ENCODE measurements around the gene TSPAN31. TPM values are rescaled to one million over a fixed set of nuclear protein-coding genes. Genes with fewer than 3 reads are reported as not detected.

The TSPAN31 gene
- total and polyA plus RNA-seq, 7 donors, result 12.0 to 85.8 (median 43.2) TPM

DNA sequence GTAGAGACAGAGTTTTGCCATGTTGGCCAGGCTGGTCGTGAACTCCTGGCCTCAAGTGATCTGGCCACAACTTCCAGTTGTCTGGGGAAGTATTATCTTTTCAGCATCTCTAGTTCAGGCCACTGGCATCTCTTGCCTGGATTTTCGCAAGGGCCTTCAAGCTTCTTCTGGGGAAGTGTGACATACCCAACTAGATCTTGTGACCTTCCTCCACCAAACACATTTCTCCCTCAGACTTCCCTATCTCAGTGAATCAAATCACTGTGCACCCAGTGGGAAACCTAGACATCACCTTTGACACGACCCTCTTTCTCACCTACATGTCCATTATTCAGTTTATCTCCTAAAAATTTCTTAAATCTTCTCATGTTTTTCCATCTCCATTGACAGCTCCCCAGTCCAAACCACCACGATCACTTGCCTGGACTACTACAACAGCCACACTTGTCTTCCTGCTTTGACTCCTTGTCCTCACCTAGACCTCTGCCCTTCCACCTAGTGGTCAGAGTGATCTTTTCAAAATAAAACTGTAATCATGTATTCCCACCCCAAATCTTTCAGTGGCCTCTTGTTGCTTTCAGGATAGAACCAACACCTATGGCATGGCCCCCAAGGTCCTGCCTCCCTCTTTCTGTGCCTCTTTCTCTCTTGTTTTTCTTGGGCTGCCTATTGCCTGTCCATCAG is 30.9 kb downstream of the TSPAN31 start:
- Histone ChIP-seq H3K27me3 (no peaks in the 10 kb centered on the region), H3K4me3 (no peak overlapping the region), H3K27ac (no peak overlapping the region), H3K4me1 (peaks cover 0 to 20% (median 17%) of the 10 kb centered on the region in 4 donors), H3K36me3 (peaks cover 0 to 12% (median 0%) of the 10 kb centered on the region in 4 donors), H3K9me3 (no peaks in the 10 kb centered on the region)
- WGBS, 2 donors, result 83 to 87% methylated on average over 4 of the region's 4 CpGs
- DNase-seq, result no peak
- no peak for TF ChIP-seq POLR2AphosphoS5 (IDR thresholded peaks at IDR 0.05)
- TF ChIP-seq POLR2A (IDR thresholded peaks at IDR 0.05), result no peak
- intact Hi-C loops (cut with DNase I), result no loop called here

- TF ChIP-seq POLR2AphosphoS5 (IDR thresholded peaks at IDR 0.05) (no peak), POLR2A (IDR thresholded peaks at IDR 0.05) (no peak), EP300 (IDR thresholded peaks at IDR 0.05) (no peak)
- TF ChIP-seq, protein P1, sequence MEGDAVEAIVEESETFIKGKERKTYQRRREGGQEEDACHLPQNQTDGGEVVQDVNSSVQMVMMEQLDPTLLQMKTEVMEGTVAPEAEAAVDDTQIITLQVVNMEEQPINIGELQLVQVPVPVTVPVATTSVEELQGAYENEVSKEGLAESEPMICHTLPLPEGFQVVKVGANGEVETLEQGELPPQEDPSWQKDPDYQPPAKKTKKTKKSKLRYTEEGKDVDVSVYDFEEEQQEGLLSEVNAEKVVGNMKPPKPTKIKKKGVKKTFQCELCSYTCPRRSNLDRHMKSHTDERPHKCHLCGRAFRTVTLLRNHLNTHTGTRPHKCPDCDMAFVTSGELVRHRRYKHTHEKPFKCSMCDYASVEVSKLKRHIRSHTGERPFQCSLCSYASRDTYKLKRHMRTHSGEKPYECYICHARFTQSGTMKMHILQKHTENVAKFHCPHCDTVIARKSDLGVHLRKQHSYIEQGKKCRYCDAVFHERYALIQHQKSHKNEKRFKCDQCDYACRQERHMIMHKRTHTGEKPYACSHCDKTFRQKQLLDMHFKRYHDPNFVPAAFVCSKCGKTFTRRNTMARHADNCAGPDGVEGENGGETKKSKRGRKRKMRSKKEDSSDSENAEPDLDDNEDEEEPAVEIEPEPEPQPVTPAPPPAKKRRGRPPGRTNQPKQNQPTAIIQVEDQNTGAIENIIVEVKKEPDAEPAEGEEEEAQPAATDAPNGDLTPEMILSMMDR (IDR thresholded peaks at IDR 0.05), result no peak
- no peaks in the 10 kb centered on the region for H3K27me3 ChIP-seq
- peaks cover 0 to 12% (median 0%) of the 10 kb centered on the region in 4 donors for H3K36me3 ChIP-seq
- H3K4me1 ChIP-seq, result peaks cover 0 to 15% (median 13%) of the 10 kb centered on the region in 4 donors
- H3K4me3 ChIP-seq, result no peak overlapping the region
- 89 to 94% methylated on average over 2 of the region's 2 CpGs for WGBS, 2 donors
- H3K27ac ChIP-seq, result no peak overlapping the region
- H3K9me3 ChIP-seq, result no peaks in the 10 kb centered on the region
- DNase-seq, result no peak
- intact Hi-C loops (cut with DNase I), result no loop called here
Measured at GRCh38 chr12:57776247-57776587, 31.4 kb downstream of the TSPAN31 start.

- Histone ChIP-seq H3K36me3 (peaks cover 0 to 12% (median 0%) of the 10 kb centered on the region in 4 donors), H3K4me3 (no peak overlapping the region), H3K27ac (no peak overlapping the region), H3K4me1 (peaks cover 0 to 14% (median 10%) of the 10 kb centered on the region in 4 donors), H3K27me3 (no peaks in the 10 kb centered on the region), H3K9me3 (no peaks in the 10 kb centered on the region)
- intact Hi-C loops (cut with DNase I), result no loop called here
- WGBS, 2 donors, result 93 to 94% methylated on average over 7 of the region's 7 CpGs
- no peak for DNase-seq
- TF ChIP-seq POLR2A (IDR thresholded peaks at IDR 0.05) (no peak), EP300 (IDR thresholded peaks at IDR 0.05) (no peak), POLR2AphosphoS5 (IDR thresholded peaks at IDR 0.05) (no peak)
- TF ChIP-seq, protein P1 (IDR thresholded peaks at IDR 0.05), result no peak
Measured at GRCh38 chr12:57777367-57777766, 32.5 kb downstream of the TSPAN31 start.

GRCh38 chr12:57777911-57778310 is 33.1 kb downstream of the TSPAN31 start:
- Histone ChIP-seq H3K9me3 (no peaks in the 10 kb centered on the region), H3K4me3 (no peak overlapping the region), H3K27ac (no peak overlapping the region), H3K4me1 (peaks cover 0 to 14% (median 11%) of the 10 kb centered on the region in 4 donors), H3K36me3 (peaks cover 0 to 12% (median 0%) of the 10 kb centered on the region in 4 donors), H3K27me3 (no peaks in the 10 kb centered on the region)
- 94% methylated on average over 7 of the region's 7 CpGs for WGBS, 2 donors
- TF ChIP-seq POLR2A (IDR thresholded peaks at IDR 0.05), result no peak
- TF ChIP-seq EP300 (IDR thresholded peaks at IDR 0.05), result no peak
- no peak for TF ChIP-seq POLR2AphosphoS5 (IDR thresholded peaks at IDR 0.05)
- TF ChIP-seq, protein P1 (IDR thresholded peaks at IDR 0.05), result no peak
- intact Hi-C loops (cut with DNase I), result no loop called here
- no peak for DNase-seq

- Histone ChIP-seq H3K27me3 (no peaks in the 10 kb centered on the region), H3K4me3 (no peak overlapping the region), H3K36me3 (peaks cover 0 to 17% (median 0%) of the 10 kb centered on the region in 4 donors), H3K4me1 (peaks cover 0 to 19% (median 14%) of the 10 kb centered on the region in 4 donors), H3K27ac (no peak overlapping the region), H3K9me3 (no peaks in the 10 kb centered on the region)
- WGBS, 2 donors, result 70 to 79% methylated on average over 1 of the region's 1 CpG
- intact Hi-C loops (cut with DNase I), result loop anchor here (10.0 kb wide), 1 partner anchor 55 kb away; no protein-coding TSS in a partner anchor
- TF ChIP-seq POLR2AphosphoS5 (IDR thresholded peaks at IDR 0.05), result no peak
- TF ChIP-seq, protein P1 (IDR thresholded peaks at IDR 0.05), result no peak
- no peak for TF ChIP-seq POLR2A (IDR thresholded peaks at IDR 0.05)
- no peak for TF ChIP-seq EP300 (IDR thresholded peaks at IDR 0.05)
- no peak for DNase-seq
Measured at GRCh38 chr12:57779736-57780135, 34.9 kb downstream of the TSPAN31 start.

Measured in sigmoid colon (tissue), 7 donors.